CD14-positive monocyte (primary cell): ENCODE data around the gene RARRES2. TPM values are rescaled to one million over a fixed set of nuclear protein-coding genes. Genes with fewer than 3 reads are reported as not detected.

Experiments used
- DNase-seq, 3 donors: peaks; one replicate each; pipeline ENCODE4 v3.0.0-alpha.2; 2011 to 2022
- H2AFZ ChIP-seq: 2 replicates; pipeline ENCODE4 v1.6.0; 2012; ENCODE audit warnings: mild to moderate bottlenecking, low read depth, low read length, inconsistent platforms; ENCODE audit not compliant: insufficient read depth, poor library complexity, severe bottlenecking
- H3K27ac ChIP-seq, 2 donors: 1 replicate in 1 of 2; 2 replicates in 1 of 2; pipeline ENCODE4 v1.5.1; 2012 to 2013; ENCODE audit warnings: low read length in 2 of 2, control low read depth in 1 of 2, inconsistent platforms in 1 of 2, low read depth in 1 of 2, mild to moderate bottlenecking in 1 of 2
- H3K27me3 ChIP-seq, 2 donors: one replicate each; pipeline versions ENCODE4 v1.6.0 to v1.6.1; 2011 to 2013; ENCODE audit warnings: low read length in 2 of 2; ENCODE audit not compliant: control insufficient read depth in 2 of 2, insufficient read depth in 2 of 2
- H3K36me3 ChIP-seq, 2 donors: replicated peaks in 1 of 2; 1 replicate in 1 of 2; 2 replicates in 1 of 2; pipeline versions ENCODE4 v1.5.1 to v1.6.1; 2012 to 2013; ENCODE audit warnings: low read length in 2 of 2, control low read depth in 1 of 2, inconsistent platforms in 1 of 2, mild to moderate bottlenecking in 1 of 2; ENCODE audit not compliant: insufficient read depth in 2 of 2, control insufficient read depth in 1 of 2
- H3K4me1 ChIP-seq, 2 donors: 1 replicate in 1 of 2; 2 replicates in 1 of 2; pipeline versions ENCODE4 v1.5.1 to v1.6.1; 2012 to 2013; ENCODE audit warnings: low read length in 2 of 2, control low read depth in 1 of 2, inconsistent platforms in 1 of 2, mild to moderate bottlenecking in 1 of 2, moderate library complexity in 1 of 2; ENCODE audit not compliant: insufficient read depth in 2 of 2, control insufficient read depth in 1 of 2
- H3K4me2 ChIP-seq: replicated peaks from 2 replicates; pipeline ENCODE3; 2012; ENCODE audit warnings: low read length, moderate library complexity, mild to moderate bottlenecking; ENCODE audit not compliant: poor library complexity, severe bottlenecking; ENCODE audit errors: extremely low read depth
- H3K4me3 ChIP-seq, 3 experiments: fragments of 200-600 bp in 1 of 3; sonication (generic) in 1 of 3; replicated peaks in 1 of 3; 1 replicate in 2 of 3; 2 replicates in 1 of 3; pipeline ENCODE4 v1.5.1; 2011 to 2013; ENCODE audit warnings: low read length in 3 of 3, mild to moderate bottlenecking in 3 of 3, control low read depth in 2 of 3, low read depth in 2 of 3, inconsistent platforms in 1 of 3, moderate library complexity in 1 of 3
- H3K79me2 ChIP-seq: 2 replicates; pipeline ENCODE4 v1.6.0; 2012; ENCODE audit warnings: mild to moderate bottlenecking, control low read depth, inconsistent platforms, low read length, moderate library complexity; ENCODE audit not compliant: insufficient read depth
- H3K9ac ChIP-seq: 2 replicates; pipeline ENCODE4 v1.6.0; 2017; ENCODE audit warnings: low read length, mild to moderate bottlenecking; ENCODE audit not compliant: insufficient read depth, poor library complexity, severe bottlenecking
- H3K9me3 ChIP-seq, 2 donors: replicated peaks in 1 of 2; 1 replicate in 1 of 2; 2 replicates in 1 of 2; pipeline versions ENCODE4 v1.5.1 to v1.6.1; 2012 to 2013; ENCODE audit warnings: low read length in 2 of 2, control low read depth in 1 of 2; ENCODE audit not compliant: control insufficient read depth in 1 of 2, insufficient read depth in 1 of 2
- H4K20me1 ChIP-seq: 2 replicates; pipeline ENCODE4 v1.6.0; 2012; ENCODE audit warnings: mild to moderate bottlenecking, low read length, control low read depth, moderate library complexity; ENCODE audit not compliant: insufficient read depth
- H3K27ac Mint-ChIP-seq, 7 donors: one replicate each; pipeline ENCODE4 v1.8.0; 2020; ENCODE audit warnings: mild to moderate bottlenecking in 7 of 7, mixed read lengths in 7 of 7, moderate library complexity in 6 of 7, inconsistent platforms in 2 of 7
- H3K27me3 Mint-ChIP-seq, 3 donors: one replicate each; pipeline ENCODE4 v1.8.0; 2021 to 2022; ENCODE audit warnings: low read depth in 3 of 3, mild to moderate bottlenecking in 3 of 3, mixed read lengths in 3 of 3, moderate library complexity in 3 of 3, inconsistent platforms in 1 of 3
- H3K36me3 Mint-ChIP-seq, 2 donors: one replicate each; pipeline ENCODE4 v1.8.0; 2020; ENCODE audit warnings: mixed read lengths in 2 of 2, inconsistent platforms in 1 of 2, mild to moderate bottlenecking in 1 of 2
- H3K4me1 Mint-ChIP-seq: one replicate; pipeline ENCODE4 v1.8.0; 2020; ENCODE audit warnings: mild to moderate bottlenecking, mixed read lengths
- H3K4me3 Mint-ChIP-seq, 2 donors: one replicate each; pipeline ENCODE4 v1.8.0; 2020; ENCODE audit warnings: mild to moderate bottlenecking in 2 of 2, mixed read lengths in 2 of 2, moderate library complexity in 1 of 2
- H3K9me3 Mint-ChIP-seq, 7 donors: one replicate each; pipeline ENCODE4 v1.8.0; 2020 to 2022; ENCODE audit warnings: mixed read lengths in 7 of 7, mild to moderate bottlenecking in 6 of 7, moderate library complexity in 6 of 7, inconsistent platforms in 2 of 7
- WGBS: methylation state at CpG from one replicate; pipeline ENCODE4 v1.1.5; 2013; ENCODE audit warnings: missing lambda C conversion rate; ENCODE audit not compliant: insufficient coverage; 5-methylcytosine and 5-hydroxymethylcytosine counted together
- intact Hi-C, 2 donors: fragments of 100-400 bp; cut with micrococcal nuclease; formaldehyde crosslinking; loops; one replicate each; pipeline versions ENCODE4 v1.15.0 to v1.15.1; 2023
- polyA plus RNA-seq, 3 donors: library from polyadenylated mRNA; depleted of rRNA in 1 of 3; unstranded in 2 of 3; stranded (reverse) in 1 of 3; fragments of 300-500 nt in 2 of 3; fragments of >200 nt in 1 of 3; fragmentation: Illumina TruSeq in 2 of 3; gene quantifications; 1 replicate in 2 of 3; 2 replicates in 1 of 3; pipeline ENCODE4 v1.2.3, GENCODE V29; 2012 to 2021
- TF ChIP-seq, protein P1 (sequence below): fragments of 200-600 bp; IDR thresholded peaks from one replicate; pipeline ENCODE4 v1.8.0; 2022; ENCODE audit warnings: antibody characterized with exemption, mild to moderate bottlenecking

The RARRES2 gene
- polyA plus RNA-seq, 3 donors, result not detected

- H3K27ac Mint-ChIP-seq, result peak overlapping the region in 5 of 7 donors; percentile 11 to 81 (median 74)
- peaks cover 0 to 3% (median 0%) of the 10 kb centered on the region in 7 donors for H3K9me3 Mint-ChIP-seq
- TF ChIP-seq, protein P1, sequence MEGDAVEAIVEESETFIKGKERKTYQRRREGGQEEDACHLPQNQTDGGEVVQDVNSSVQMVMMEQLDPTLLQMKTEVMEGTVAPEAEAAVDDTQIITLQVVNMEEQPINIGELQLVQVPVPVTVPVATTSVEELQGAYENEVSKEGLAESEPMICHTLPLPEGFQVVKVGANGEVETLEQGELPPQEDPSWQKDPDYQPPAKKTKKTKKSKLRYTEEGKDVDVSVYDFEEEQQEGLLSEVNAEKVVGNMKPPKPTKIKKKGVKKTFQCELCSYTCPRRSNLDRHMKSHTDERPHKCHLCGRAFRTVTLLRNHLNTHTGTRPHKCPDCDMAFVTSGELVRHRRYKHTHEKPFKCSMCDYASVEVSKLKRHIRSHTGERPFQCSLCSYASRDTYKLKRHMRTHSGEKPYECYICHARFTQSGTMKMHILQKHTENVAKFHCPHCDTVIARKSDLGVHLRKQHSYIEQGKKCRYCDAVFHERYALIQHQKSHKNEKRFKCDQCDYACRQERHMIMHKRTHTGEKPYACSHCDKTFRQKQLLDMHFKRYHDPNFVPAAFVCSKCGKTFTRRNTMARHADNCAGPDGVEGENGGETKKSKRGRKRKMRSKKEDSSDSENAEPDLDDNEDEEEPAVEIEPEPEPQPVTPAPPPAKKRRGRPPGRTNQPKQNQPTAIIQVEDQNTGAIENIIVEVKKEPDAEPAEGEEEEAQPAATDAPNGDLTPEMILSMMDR, result no peak
- H3K4me1 Mint-ChIP-seq, result peaks cover 43% of the 10 kb centered on the region
- Histone ChIP-seq H4K20me1 (peaks cover 3% of the 10 kb centered on the region), H3K9me3 (no peaks in the 10 kb centered on the region), H3K27me3 (no peaks in the 10 kb centered on the region), H3K36me3 (no peaks in the 10 kb centered on the region), H3K4me3 (no peak overlapping the region), H3K79me2 (peaks cover 49% of the 10 kb centered on the region), H2AFZ (no peak overlapping the region), H3K27ac (peak overlapping the region; percentile 34 to 67), H3K4me2 (no peak overlapping the region), H3K9ac (no peak overlapping the region), H3K4me1 (peaks cover 40 to 45% of the 10 kb centered on the region in 2 donors)
- H3K36me3 Mint-ChIP-seq, result peaks cover 7 to 8% of the 10 kb centered on the region in 2 donors
- WGBS, result 96% methylated on average over 15 of the region's 22 CpGs
- H3K27me3 Mint-ChIP-seq, result peaks cover 0 to 1% (median 0%) of the 10 kb centered on the region in 3 donors
- no peak overlapping the region for H3K4me3 Mint-ChIP-seq
- DNase-seq, result no peak
- intact Hi-C loops, result no loop called here
These were observed 42.4 kb upstream of the RARRES2 start for GRCh38 chr7:150383710-150384397.

DNA sequence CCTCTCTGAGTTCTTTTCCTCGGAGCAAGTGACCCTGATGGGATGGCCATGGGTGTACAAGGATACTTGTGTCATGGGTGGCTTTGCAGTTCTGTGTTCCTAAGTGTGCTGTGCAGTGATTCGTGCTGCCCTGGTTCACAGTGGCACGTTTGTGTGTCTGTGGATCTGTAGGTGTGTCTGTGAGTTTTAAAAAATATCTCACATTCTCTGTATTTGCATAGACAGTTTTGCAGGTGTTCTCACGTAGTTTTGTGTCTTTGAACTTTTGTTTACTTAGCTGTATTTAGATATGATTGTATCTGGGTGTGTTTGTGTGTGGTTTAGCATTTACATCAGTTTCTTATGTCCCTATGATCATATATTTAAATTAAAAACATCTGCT, 41.4 kb upstream of the RARRES2 start:
- Mint-ChIP-seq H3K36me3 (peaks cover 7 to 8% of the 10 kb centered on the region in 2 donors), H3K4me3 (no peak overlapping the region), H3K4me1 (peaks cover 43% of the 10 kb centered on the region), H3K9me3 (peaks cover 0 to 1% (median 0%) of the 10 kb centered on the region in 7 donors), H3K27me3 (peaks cover 0 to 1% (median 0%) of the 10 kb centered on the region in 3 donors), H3K27ac (no peak overlapping the region)
- no peak overlapping the region for H3K4me3 ChIP-seq
- H3K9me3 ChIP-seq, result no peaks in the 10 kb centered on the region
- intact Hi-C loops, result no loop called here
- no peak overlapping the region for H3K9ac ChIP-seq
- peaks cover 3% of the 10 kb centered on the region for H4K20me1 ChIP-seq
- peaks cover 49% of the 10 kb centered on the region for H3K79me2 ChIP-seq
- H3K4me1 ChIP-seq, result peaks cover 39 to 46% of the 10 kb centered on the region in 2 donors
- no peak overlapping the region for H2AFZ ChIP-seq
- no peak for DNase-seq
- no peak overlapping the region for H3K4me2 ChIP-seq
- TF ChIP-seq, protein P1, result no peak
- H3K36me3 ChIP-seq, result no peaks in the 10 kb centered on the region
- no peaks in the 10 kb centered on the region for H3K27me3 ChIP-seq
- no peak overlapping the region for H3K27ac ChIP-seq
- 100% methylated on average over 1 of the region's 4 CpGs for WGBS
